SK-N-SH treated with all-trans-retinoic acid at 6 μM for 48 hours (cell line): ENCODE results near the gene MGAT5B.

ENCODE experiments used
- ATAC-seq: fragments of 200-7000 bp; cut with Tn5 transposase; 3 replicates; pipeline ENCODE4 v1.9.1; 2020; ENCODE audit warnings: mild to moderate bottlenecking, moderate library complexity
- ARNTL ChIP-seq: fragments of 450-650 bp; formaldehyde crosslinking; IDR thresholded peaks from 2 replicates; pipeline ENCODE4 v1.5.0; 2020; ENCODE audit warnings: low read depth, mild to moderate bottlenecking, moderate library complexity, borderline replicate concordance
- BACH2 ChIP-seq: fragments of 250-450 bp; sonication (Bioruptor Pico); IDR thresholded peaks from 2 replicates; pipeline ENCODE4 v1.9.0; 2021; ENCODE audit warnings: mild to moderate bottlenecking, borderline replicate concordance
- CREB5 ChIP-seq: fragments of 250-450 bp; sonication (Bioruptor Pico); IDR thresholded peaks from 2 replicates; pipeline ENCODE4 v1.5.1; 2020; ENCODE audit warnings: low read depth, mild to moderate bottlenecking, moderate library complexity
- CSDC2 ChIP-seq: fragments of 250-450 bp; sonication (Bioruptor Pico); IDR thresholded peaks from 2 replicates; pipeline ENCODE4 v1.5.0; 2020; ENCODE audit warnings: mild to moderate bottlenecking, moderate library complexity
- ESRRG ChIP-seq: fragments of 250-450 bp; sonication (Bioruptor Pico); IDR thresholded peaks from 2 replicates; pipeline ENCODE4 v1.6.1; 2021; ENCODE audit warnings: mild to moderate bottlenecking
- ISL1 ChIP-seq: fragments of 250-450 bp; sonication (Bioruptor Pico); IDR thresholded peaks from 2 replicates; pipeline ENCODE4 v2.1.2; 2022; ENCODE audit warnings: mild to moderate bottlenecking, moderate library complexity
- OSR1 ChIP-seq: fragments of 250-450 bp; sonication (Bioruptor Pico); IDR thresholded peaks from 2 replicates; pipeline ENCODE4 v1.8.0; 2022; ENCODE audit warnings: moderate library complexity, mild to moderate bottlenecking, inconsistent platforms
- RARB ChIP-seq: fragments of 250-450 bp; sonication (Bioruptor Pico); IDR thresholded peaks from 2 replicates; pipeline ENCODE4 v1.8.0; 2021; ENCODE audit warnings: mild to moderate bottlenecking, moderate library complexity
- SNAI2 ChIP-seq: fragments of 250-450 bp; sonication (Bioruptor Pico); IDR thresholded peaks from 2 replicates; pipeline ENCODE4 v1.5.0; 2020; ENCODE audit warnings: mild to moderate bottlenecking, moderate library complexity
- TCF4 ChIP-seq: fragments of 250-450 bp; sonication (Bioruptor Pico); IDR thresholded peaks from 2 replicates; pipeline ENCODE4 v1.8.0; 2021; ENCODE audit warnings: mild to moderate bottlenecking, moderate library complexity, borderline replicate concordance
- TSHZ2 ChIP-seq: fragments of 250-450 bp; sonication (Bioruptor Pico); IDR thresholded peaks from 2 replicates; pipeline ENCODE4 v1.5.0; 2020; ENCODE audit warnings: mild to moderate bottlenecking, moderate library complexity
- ZC3H10 ChIP-seq: fragments of 250-450 bp; sonication (Bioruptor Pico); IDR thresholded peaks from 2 replicates; pipeline ENCODE4 v1.5.1; 2021; ENCODE audit warnings: mild to moderate bottlenecking, moderate library complexity
- ZFP3 ChIP-seq: fragments of 250-450 bp; sonication (Bioruptor Pico); IDR thresholded peaks from 2 replicates; pipeline ENCODE4 v1.5.0; 2020; ENCODE audit warnings: mild to moderate bottlenecking, moderate library complexity
- ZNF565 ChIP-seq: fragments of 450-650 bp; formaldehyde crosslinking; conservative IDR thresholded peaks from 2 replicates; pipeline ENCODE4 v1.5.0; 2020; ENCODE audit warnings: low read depth, mild to moderate bottlenecking, moderate library complexity
- ZNF70 ChIP-seq: fragments of 450-650 bp; formaldehyde crosslinking; IDR thresholded peaks from 2 replicates; pipeline ENCODE4 v1.5.0; 2020; ENCODE audit warnings: mild to moderate bottlenecking, moderate library complexity
- ZNF8 ChIP-seq: fragments of 450-650 bp; formaldehyde crosslinking; IDR thresholded peaks from 2 replicates; pipeline ENCODE4 v1.5.0; 2020; ENCODE audit warnings: mild to moderate bottlenecking, moderate library complexity
- TF ChIP-seq, protein P1 (sequence below): fragments of 250-450 bp; sonication (Bioruptor Pico); IDR thresholded peaks from 2 replicates; pipeline ENCODE4 v1.8.0; 2021; ENCODE audit warnings: low read depth, mild to moderate bottlenecking, moderate library complexity, borderline replicate concordance
- TF ChIP-seq, protein P2 (sequence below): fragments of 250-450 bp; sonication (Bioruptor Pico); IDR thresholded peaks from 2 replicates; pipeline ENCODE4 v1.5.1; 2021; ENCODE audit warnings: mild to moderate bottlenecking, moderate library complexity

Gene MGAT5B

DNA sequence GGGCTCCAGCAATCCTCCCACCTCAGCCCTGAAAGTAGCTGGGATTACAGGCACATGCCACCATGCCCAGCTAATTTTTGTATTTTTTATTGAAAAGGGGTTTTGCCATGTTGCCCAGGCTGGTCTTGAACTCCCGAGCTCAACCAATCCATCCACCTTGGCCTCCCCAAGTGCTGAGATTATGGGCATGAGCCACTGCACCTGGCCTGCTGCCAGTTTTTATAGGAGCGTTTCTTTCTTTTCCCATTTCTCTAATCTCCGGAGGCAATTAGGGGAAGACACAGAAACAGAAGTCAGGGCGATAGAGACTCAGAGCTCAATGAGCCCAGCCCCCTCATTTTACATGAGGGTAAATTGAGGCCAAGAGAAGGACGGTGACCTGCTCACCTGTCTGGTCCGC, 10.4 kb downstream of the MGAT5B start:
- TF ChIP-seq ESRRG (CRISPR knock-in tag) (no peak), RARB (CRISPR knock-in tag) (no peak), BACH2 (CRISPR knock-in tag) (no peak), CSDC2 (CRISPR knock-in tag) (no peak), TCF4 (CRISPR knock-in tag) (no peak), ARNTL (CRISPR knock-in tag) (no peak), ZC3H10 (no peak), TSHZ2 (CRISPR knock-in tag) (no peak), OSR1 (CRISPR knock-in tag) (no peak), SNAI2 (CRISPR knock-in tag) (no peak), CREB5 (CRISPR knock-in tag) (no peak)
- TF ChIP-seq, protein P1, sequence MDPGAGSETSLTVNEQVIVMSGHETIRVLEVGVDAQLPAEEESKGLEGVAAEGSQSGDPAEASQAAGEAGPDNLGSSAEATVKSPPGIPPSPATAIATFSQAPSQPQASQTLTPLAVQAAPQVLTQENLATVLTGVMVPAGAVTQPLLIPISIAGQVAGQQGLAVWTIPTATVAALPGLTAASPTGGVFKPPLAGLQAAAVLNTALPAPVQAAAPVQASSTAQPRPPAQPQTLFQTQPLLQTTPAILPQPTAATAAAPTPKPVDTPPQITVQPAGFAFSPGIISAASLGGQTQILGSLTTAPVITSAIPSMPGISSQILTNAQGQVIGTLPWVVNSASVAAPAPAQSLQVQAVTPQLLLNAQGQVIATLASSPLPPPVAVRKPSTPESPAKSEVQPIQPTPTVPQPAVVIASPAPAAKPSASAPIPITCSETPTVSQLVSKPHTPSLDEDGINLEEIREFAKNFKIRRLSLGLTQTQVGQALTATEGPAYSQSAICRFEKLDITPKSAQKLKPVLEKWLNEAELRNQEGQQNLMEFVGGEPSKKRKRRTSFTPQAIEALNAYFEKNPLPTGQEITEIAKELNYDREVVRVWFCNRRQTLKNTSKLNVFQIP: no peak
- TF ChIP-seq, protein P2, sequence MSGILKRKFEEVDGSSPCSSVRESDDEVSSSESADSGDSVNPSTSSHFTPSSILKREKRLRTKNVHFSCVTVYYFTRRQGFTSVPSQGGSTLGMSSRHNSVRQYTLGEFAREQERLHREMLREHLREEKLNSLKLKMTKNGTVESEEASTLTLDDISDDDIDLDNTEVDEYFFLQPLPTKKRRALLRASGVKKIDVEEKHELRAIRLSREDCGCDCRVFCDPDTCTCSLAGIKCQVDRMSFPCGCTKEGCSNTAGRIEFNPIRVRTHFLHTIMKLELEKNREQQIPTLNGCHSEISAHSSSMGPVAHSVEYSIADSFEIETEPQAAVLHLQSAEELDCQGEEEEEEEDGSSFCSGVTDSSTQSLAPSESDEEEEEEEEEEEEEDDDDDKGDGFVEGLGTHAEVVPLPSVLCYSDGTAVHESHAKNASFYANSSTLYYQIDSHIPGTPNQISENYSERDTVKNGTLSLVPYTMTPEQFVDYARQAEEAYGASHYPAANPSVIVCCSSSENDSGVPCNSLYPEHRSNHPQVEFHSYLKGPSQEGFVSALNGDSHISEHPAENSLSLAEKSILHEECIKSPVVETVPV (CRISPR knock-in tag): no peak

GRCh38 chr17:76879254-76879653, 11.1 kb downstream of the MGAT5B start:
- no peak for ATAC-seq
- no peak for TF ChIP-seq RARB (CRISPR knock-in tag)
- TF ChIP-seq ZNF565: no peak
- TF ChIP-seq, protein P2 (CRISPR knock-in tag): no peak
- TF ChIP-seq, protein P1: no peak
- no peak for TF ChIP-seq ZNF8
- TF ChIP-seq BACH2 (CRISPR knock-in tag): no peak
- TF ChIP-seq ISL1 (CRISPR knock-in tag): no peak
- TF ChIP-seq ARNTL (CRISPR knock-in tag): no peak
- no peak for TF ChIP-seq OSR1 (CRISPR knock-in tag)
- no peak for TF ChIP-seq ZFP3 (CRISPR knock-in tag)
- TF ChIP-seq ZNF70: no peak
- TF ChIP-seq TSHZ2 (CRISPR knock-in tag): no peak
- TF ChIP-seq ESRRG (CRISPR knock-in tag): no peak

More for the DNA sequence above, 10.4 kb downstream of the MGAT5B start:
- ATAC-seq: no peak
